GM21423 (cell line): ENCODE data around the gene SHB.
"Not testable (repeated sequence)": the region's sequence is repeated elsewhere in the genome, so short reads cannot be mapped to it uniquely, and the experiment has no call there.

Experiments used
- ATAC-seq: cut with Tn5 transposase; IDR thresholded peaks from one replicate; pipeline ENCODE4 v1.9.1; 2021; ENCODE audit warnings: mild to moderate bottlenecking, moderate library complexity; ENCODE audit not compliant: unreplicated experiment

The SHB gene

GRCh38 chr9:37909836-37910235, 159.2 kb downstream of the SHB start:
- not testable (repeated sequence) for ATAC-seq

GRCh38 chr9:37909326-37909725, 159.7 kb downstream of the SHB start:
- no peak for ATAC-seq

GRCh38 chr9:37908698-37909186, 160.3 kb downstream of the SHB start:
- no peak for ATAC-seq

GRCh38 chr9:37908283-37908682, 160.7 kb downstream of the SHB start:
- ATAC-seq, result no peak

- ATAC-seq, result no peak
Observed at GRCh38 chr9:37906312-37907239, 162.5 kb downstream of the SHB start.

GRCh38 chr9:37905776-37906175, 163.3 kb downstream of the SHB start:
- ATAC-seq, result no peak

GRCh38 chr9:37905131-37905505, 163.9 kb downstream of the SHB start:
- ATAC-seq, result no peak

GRCh38 chr9:37904445-37905130, 164.4 kb downstream of the SHB start:
- no peak for ATAC-seq

GRCh38 chr9:37903647-37904444, 165.2 kb downstream of the SHB start, which contains the start of gene SLC25A51:
SLC25A51 (minus strand) TSS chr9:37904127; CDS start chr9:37888550, 15,577 bp downstream.
- peak; percentile 82 for ATAC-seq

GRCh38 chr9:37902796-37903646, 166.0 kb downstream of the SHB start:
- peak; percentile 5 for ATAC-seq

GRCh38 chr9:37902131-37902530, 166.9 kb downstream of the SHB start:
- ATAC-seq, result no peak

- no peak for ATAC-seq
Observed at GRCh38 chr9:37899041-37899440, 170.0 kb downstream of the SHB start.

- no peak for ATAC-seq
Observed at GRCh38 chr9:37897665-37898064, 171.4 kb downstream of the SHB start.

GRCh38 chr9:37892063-37892462, 177.0 kb downstream of the SHB start:
- no peak for ATAC-seq

GRCh38 chr9:37891042-37891441, 178.0 kb downstream of the SHB start:
- not testable (repeated sequence) for ATAC-seq

- ATAC-seq, result no peak
Observed at GRCh38 chr9:37889536-37889935, 179.5 kb downstream of the SHB start.

- ATAC-seq, result not testable (repeated sequence)
Observed at GRCh38 chr9:37887977-37888583, 180.9 kb downstream of the SHB start.

GRCh38 chr9:37880916-37881479, 188.0 kb downstream of the SHB start:
- ATAC-seq, result no peak

GRCh38 chr9:37876376-37876775, 192.7 kb downstream of the SHB start:
- no peak for ATAC-seq
